ENCODE measurements around the gene CHKB.

Gene CHKB

GRCh38 chr22:50575426-50575941, 7.2 kb downstream of the CHKB start:
- no peak for TF ChIP-seq CREB1 (IDR thresholded peaks at IDR 0.05; ENCODE audit: low read depth)
- no peak for TF ChIP-seq TAF1 (IDR thresholded peaks at IDR 0.05; ENCODE audit: low read depth)
- TF ChIP-seq TEAD4 (IDR thresholded peaks at IDR 0.05) = no peak
- no peak for TF ChIP-seq TCF12 (IDR thresholded peaks at IDR 0.05; ENCODE audit: low read depth)
- no peak for TF ChIP-seq USF1 (IDR thresholded peaks at IDR 0.05)
- no peak for TF ChIP-seq YY1 (IDR thresholded peaks at IDR 0.05; ENCODE audit: low read depth)
- no peak for TF ChIP-seq NFIC (IDR thresholded peaks at IDR 0.05)
- no peak for TF ChIP-seq CEBPB (IDR thresholded peaks at IDR 0.05)
- no peak for TF ChIP-seq REST (IDR thresholded peaks at IDR 0.05; ENCODE audit: low read depth)
- no peak for TF ChIP-seq MAX (IDR thresholded peaks at IDR 0.05)
- TF ChIP-seq EGR1 (IDR thresholded peaks at IDR 0.05) = no peak
- no peak for TF ChIP-seq ZBTB7A (IDR thresholded peaks at IDR 0.05; ENCODE audit: low read depth)
- no peak for TF ChIP-seq EP300 (IDR thresholded peaks at IDR 0.05; ENCODE audit: borderline replicate concordance)
- no peak for TF ChIP-seq RAD21 (IDR thresholded peaks at IDR 0.05; ENCODE audit: low read depth)
- TF ChIP-seq FOXM1 (IDR thresholded peaks at IDR 0.05; ENCODE audit: borderline replicate concordance, low read depth) = no peak

GRCh38 chr22:50574383-50574755, 8.3 kb downstream of the CHKB start:
- no peak for TF ChIP-seq TAF1 (IDR thresholded peaks at IDR 0.05; ENCODE audit: low read depth)
- no peak for TF ChIP-seq EGR1 (IDR thresholded peaks at IDR 0.05)
- no peak for TF ChIP-seq CREB1 (IDR thresholded peaks at IDR 0.05; ENCODE audit: low read depth)

- TF ChIP-seq USF1 (IDR thresholded peaks at IDR 0.05) (no peak), ZBTB7A (IDR thresholded peaks at IDR 0.05; ENCODE audit: low read depth) (no peak), TAF1 (IDR thresholded peaks at IDR 0.05; ENCODE audit: low read depth) (no peak), EP300 (IDR thresholded peaks at IDR 0.05; ENCODE audit: borderline replicate concordance) (no peak), TEAD4 (IDR thresholded peaks at IDR 0.05) (no peak), TCF12 (IDR thresholded peaks at IDR 0.05; ENCODE audit: low read depth) (no peak), CREB1 (IDR thresholded peaks at IDR 0.05; ENCODE audit: low read depth) (no peak), CEBPB (IDR thresholded peaks at IDR 0.05) (no peak), FOXM1 (IDR thresholded peaks at IDR 0.05; ENCODE audit: borderline replicate concordance, low read depth) (no peak)
Observed at GRCh38 chr22:50573491-50574382, 8.9 kb downstream of the CHKB start.

- TF ChIP-seq TAF1 (IDR thresholded peaks at IDR 0.05; ENCODE audit: low read depth) (no peak), TCF12 (IDR thresholded peaks at IDR 0.05; ENCODE audit: low read depth) (no peak), EP300 (IDR thresholded peaks at IDR 0.05; ENCODE audit: borderline replicate concordance) (no peak), REST (IDR thresholded peaks at IDR 0.05; ENCODE audit: low read depth) (no peak), CREB1 (IDR thresholded peaks at IDR 0.05; ENCODE audit: low read depth) (no peak), EGR1 (IDR thresholded peaks at IDR 0.05) (no peak), USF1 (IDR thresholded peaks at IDR 0.05) (no peak), TEAD4 (IDR thresholded peaks at IDR 0.05) (no peak), YY1 (IDR thresholded peaks at IDR 0.05; ENCODE audit: low read depth) (no peak), NFIC (IDR thresholded peaks at IDR 0.05) (no peak)
Observed at GRCh38 chr22:50572965-50573364, 9.7 kb downstream of the CHKB start.

- no peak for TF ChIP-seq FOXM1 (IDR thresholded peaks at IDR 0.05; ENCODE audit: borderline replicate concordance, low read depth)
- no peak for TF ChIP-seq TAF1 (IDR thresholded peaks at IDR 0.05; ENCODE audit: low read depth)
- TF ChIP-seq NFIC (IDR thresholded peaks at IDR 0.05) = no peak
- no peak for TF ChIP-seq TEAD4 (IDR thresholded peaks at IDR 0.05)
- no peak for TF ChIP-seq EGR1 (IDR thresholded peaks at IDR 0.05)
- no peak for TF ChIP-seq REST (IDR thresholded peaks at IDR 0.05; ENCODE audit: low read depth)
Observed at GRCh38 chr22:50571264-50572175, 11.1 kb downstream of the CHKB start.

Data from Ishikawa (cell line).